GM23248 (cell line): ENCODE data around the gene CA5A.

Source experiments
- EZH2 ChIP-seq: fragments of 200-600 bp; sonication (generic); IDR thresholded peaks from 2 replicates; pipeline ENCODE4 v1.6.1; 2018; ENCODE audit warnings: antibody characterized with exemption, mild to moderate bottlenecking; ENCODE audit not compliant: insufficient read depth, poor library complexity, severe bottlenecking
- EZH2phosphoT487 ChIP-seq: fragments of 200-600 bp; sonication (generic); IDR thresholded peaks from 2 replicates; pipeline ENCODE4 v1.6.1; 2018; ENCODE audit warnings: antibody characterized with exemption, moderate library complexity, mild to moderate bottlenecking, low read depth; ENCODE audit not compliant: insufficient read depth

GRCh38 chr16:87842209-87842869 lies 94.0 kb downstream of the CA5A start:
- TF ChIP-seq EZH2 (no peak), EZH2phosphoT487 (no peak)
